ENCODE results near the gene CCNL2.

CCNL2 gene

DNA sequence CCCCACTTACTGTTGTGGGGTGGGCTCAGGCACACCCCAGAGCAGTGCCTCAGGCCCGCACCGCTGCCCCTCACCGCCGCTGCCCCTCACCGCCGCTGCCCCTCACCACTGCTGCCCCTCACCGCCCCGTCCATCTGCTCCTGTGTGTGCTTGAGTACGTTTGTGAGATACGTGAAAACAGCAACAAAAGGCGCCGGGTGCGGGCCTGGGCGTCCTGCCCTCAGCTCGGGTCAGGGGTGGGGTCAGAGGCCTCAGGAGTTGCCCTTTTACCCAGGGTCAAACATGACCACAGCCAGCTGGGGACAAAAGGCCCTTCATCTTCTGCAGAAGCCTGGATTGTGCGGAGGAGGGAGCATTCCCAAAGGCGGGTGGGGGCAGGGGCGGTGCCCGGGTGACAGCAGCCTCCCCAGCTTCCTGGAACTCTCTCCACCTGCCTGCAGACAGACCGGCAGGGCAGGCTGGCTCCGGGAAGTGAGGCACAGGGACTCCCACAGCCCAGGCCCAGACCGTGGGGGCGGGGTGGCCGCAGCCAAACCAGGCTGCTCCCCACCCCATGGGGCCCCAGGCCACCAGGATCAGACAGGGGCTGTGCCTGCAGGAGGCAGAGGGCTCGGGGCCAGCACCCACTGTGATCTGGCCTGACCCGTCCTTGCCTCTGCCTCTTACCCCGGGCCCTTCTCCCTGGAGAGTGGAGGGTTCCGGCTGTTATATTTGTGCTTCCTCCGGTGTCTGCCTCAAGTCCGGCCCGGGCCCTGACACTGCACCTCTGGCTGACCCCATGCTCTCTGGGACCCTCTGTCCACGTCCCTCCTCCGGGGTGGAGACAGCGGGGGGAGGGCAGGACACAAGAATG lies 34.0 kb upstream of the CCNL2 start:
- TF ChIP-seq, protein P1, sequence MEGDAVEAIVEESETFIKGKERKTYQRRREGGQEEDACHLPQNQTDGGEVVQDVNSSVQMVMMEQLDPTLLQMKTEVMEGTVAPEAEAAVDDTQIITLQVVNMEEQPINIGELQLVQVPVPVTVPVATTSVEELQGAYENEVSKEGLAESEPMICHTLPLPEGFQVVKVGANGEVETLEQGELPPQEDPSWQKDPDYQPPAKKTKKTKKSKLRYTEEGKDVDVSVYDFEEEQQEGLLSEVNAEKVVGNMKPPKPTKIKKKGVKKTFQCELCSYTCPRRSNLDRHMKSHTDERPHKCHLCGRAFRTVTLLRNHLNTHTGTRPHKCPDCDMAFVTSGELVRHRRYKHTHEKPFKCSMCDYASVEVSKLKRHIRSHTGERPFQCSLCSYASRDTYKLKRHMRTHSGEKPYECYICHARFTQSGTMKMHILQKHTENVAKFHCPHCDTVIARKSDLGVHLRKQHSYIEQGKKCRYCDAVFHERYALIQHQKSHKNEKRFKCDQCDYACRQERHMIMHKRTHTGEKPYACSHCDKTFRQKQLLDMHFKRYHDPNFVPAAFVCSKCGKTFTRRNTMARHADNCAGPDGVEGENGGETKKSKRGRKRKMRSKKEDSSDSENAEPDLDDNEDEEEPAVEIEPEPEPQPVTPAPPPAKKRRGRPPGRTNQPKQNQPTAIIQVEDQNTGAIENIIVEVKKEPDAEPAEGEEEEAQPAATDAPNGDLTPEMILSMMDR (IDR thresholded peaks at IDR 0.05; ENCODE audit: low read depth, low read length, missing control alignments): no peak
- Histone ChIP-seq H3K27me3 (replicated peaks) (no peaks in the 10 kb centered on the region), H3K27ac (no peak overlapping the region), H3K36me3 (replicated peaks) (no peaks in the 10 kb centered on the region), H3K4me3 (ENCODE audit: low read depth, low read length) (no peak overlapping the region)
- in situ Hi-C loops (cut with HindIII; ENCODE audit: low pct_ligation_motif_present, low sequenced_read_pairs): no loop called here
- no peak for DNase-seq

DNA sequence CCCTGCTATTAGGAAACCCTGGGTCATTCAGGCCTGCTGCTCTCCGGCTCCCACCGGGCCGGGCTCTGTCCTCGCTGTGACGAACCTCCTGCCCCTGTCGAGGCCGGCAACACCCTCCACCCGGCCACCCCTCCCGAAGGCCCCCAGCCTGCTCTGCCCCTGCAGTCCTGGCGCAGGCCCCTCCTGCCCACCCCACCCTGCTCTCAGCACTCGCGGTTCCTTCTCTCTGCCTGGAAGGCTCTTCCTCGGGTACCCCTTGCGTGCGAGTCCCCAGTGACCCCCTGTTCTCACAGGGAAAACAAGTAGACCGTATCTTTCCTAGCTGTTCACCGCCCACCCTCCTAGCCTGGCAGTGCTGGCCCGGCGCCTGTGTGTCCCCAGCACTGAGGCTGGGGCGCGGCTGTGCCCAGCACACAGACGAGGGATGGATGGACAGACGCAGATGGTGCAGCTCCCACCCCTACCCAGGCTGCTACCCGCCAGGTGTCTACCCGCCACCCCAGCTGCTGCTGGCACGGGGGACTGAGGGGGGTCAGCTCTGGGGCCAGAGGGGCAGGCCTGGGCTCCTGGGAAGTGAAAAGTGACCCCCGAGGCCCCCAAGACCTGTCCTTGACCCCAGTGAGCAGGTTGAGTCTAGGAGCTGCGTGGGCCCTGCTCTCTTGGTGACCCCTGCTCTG lies 33.3 kb upstream of the CCNL2 start:
- Histone ChIP-seq H3K4me3 (ENCODE audit: low read depth, low read length) (no peak overlapping the region), H3K36me3 (replicated peaks) (no peaks in the 10 kb centered on the region), H3K27me3 (replicated peaks) (no peaks in the 10 kb centered on the region), H3K27ac (no peak overlapping the region)
- no peak for DNase-seq
- in situ Hi-C loops (cut with HindIII; ENCODE audit: low pct_ligation_motif_present, low sequenced_read_pairs): no loop called here
- TF ChIP-seq, protein P1 (IDR thresholded peaks at IDR 0.05; ENCODE audit: low read depth, low read length, missing control alignments): no peak

DNA sequence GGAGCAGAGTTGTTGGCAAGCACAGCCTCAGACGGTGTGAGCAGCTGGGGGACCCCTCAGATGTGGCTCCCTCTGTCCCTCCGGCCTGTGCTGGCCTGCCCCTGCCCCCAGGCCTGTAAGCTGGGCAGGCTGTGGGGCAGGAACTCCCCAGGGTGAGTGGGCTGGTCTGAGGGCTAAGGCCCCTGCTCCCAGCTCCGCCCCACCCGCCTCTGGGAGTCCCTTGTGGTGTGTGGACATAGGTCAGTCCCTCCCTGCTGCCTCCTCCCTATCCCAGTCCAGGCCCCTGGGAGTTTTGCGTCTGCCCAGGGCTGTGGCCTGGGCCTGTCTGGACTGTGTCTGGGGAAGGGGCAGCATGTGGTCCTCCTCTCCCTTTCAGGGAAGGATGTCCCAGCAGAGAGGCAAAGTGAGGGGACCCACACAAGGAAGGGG lies 32.7 kb upstream of the CCNL2 start:
- in situ Hi-C loops (cut with HindIII; ENCODE audit: low pct_ligation_motif_present, low sequenced_read_pairs): no loop called here
- Histone ChIP-seq H3K27me3 (replicated peaks) (no peaks in the 10 kb centered on the region), H3K4me3 (ENCODE audit: low read depth, low read length) (no peak overlapping the region), H3K27ac (no peak overlapping the region), H3K36me3 (replicated peaks) (no peaks in the 10 kb centered on the region)
- TF ChIP-seq, protein P1 (IDR thresholded peaks at IDR 0.05; ENCODE audit: low read depth, low read length, missing control alignments): no peak
- DNase-seq: no peak

DNA sequence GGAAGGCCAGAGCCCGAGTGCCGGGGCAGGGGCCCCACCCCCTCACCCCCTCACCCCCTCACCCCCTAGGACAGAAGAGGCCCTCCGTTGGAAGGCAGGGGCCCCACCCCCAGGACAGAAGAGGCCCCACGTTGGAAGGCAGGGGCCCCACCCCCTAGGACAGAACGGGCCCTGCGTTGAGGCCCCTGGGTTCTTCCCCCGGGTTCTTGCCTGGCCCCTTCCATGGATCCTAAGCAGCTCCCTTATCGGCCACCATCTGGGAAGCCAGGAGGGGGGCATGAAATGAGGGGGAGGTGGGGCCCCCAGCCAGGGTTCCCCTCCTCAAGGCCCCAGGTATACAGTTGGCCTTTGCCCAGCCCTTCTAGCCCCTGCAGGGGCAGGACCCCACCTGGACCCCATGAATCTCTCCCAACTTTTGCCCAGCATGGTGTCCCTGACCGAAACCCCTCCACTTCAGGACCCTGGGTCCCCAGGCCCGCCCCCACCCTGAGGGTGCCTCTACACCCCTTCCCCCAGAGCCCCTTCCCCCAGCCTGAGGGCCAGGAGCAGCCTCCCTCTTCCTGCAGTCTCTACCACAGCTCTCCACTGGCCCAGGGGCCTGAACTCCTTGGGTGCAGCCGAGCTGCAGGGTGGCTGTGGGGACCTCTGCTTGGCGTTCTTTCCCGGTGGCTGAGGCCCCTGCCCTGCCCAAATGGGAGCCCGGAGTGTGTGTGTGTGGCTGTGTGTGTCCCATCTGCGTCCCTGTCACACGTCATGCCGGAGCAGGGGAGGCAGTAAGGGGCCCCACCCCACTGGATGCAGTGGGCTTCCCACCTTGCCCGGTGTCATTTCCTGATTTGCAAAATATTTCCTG lies 32.1 kb upstream of the CCNL2 start:
- H3K27ac ChIP-seq: no peak overlapping the region
- DNase-seq: no peak
- H3K27me3 ChIP-seq (replicated peaks): no peaks in the 10 kb centered on the region
- in situ Hi-C loops (cut with HindIII; ENCODE audit: low pct_ligation_motif_present, low sequenced_read_pairs): no loop called here
- TF ChIP-seq, protein P1 (IDR thresholded peaks at IDR 0.05; ENCODE audit: low read depth, low read length, missing control alignments): no peak
- no peaks in the 10 kb centered on the region for H3K36me3 ChIP-seq (replicated peaks)
- no peak overlapping the region for H3K4me3 ChIP-seq (ENCODE audit: low read depth, low read length)

DNA sequence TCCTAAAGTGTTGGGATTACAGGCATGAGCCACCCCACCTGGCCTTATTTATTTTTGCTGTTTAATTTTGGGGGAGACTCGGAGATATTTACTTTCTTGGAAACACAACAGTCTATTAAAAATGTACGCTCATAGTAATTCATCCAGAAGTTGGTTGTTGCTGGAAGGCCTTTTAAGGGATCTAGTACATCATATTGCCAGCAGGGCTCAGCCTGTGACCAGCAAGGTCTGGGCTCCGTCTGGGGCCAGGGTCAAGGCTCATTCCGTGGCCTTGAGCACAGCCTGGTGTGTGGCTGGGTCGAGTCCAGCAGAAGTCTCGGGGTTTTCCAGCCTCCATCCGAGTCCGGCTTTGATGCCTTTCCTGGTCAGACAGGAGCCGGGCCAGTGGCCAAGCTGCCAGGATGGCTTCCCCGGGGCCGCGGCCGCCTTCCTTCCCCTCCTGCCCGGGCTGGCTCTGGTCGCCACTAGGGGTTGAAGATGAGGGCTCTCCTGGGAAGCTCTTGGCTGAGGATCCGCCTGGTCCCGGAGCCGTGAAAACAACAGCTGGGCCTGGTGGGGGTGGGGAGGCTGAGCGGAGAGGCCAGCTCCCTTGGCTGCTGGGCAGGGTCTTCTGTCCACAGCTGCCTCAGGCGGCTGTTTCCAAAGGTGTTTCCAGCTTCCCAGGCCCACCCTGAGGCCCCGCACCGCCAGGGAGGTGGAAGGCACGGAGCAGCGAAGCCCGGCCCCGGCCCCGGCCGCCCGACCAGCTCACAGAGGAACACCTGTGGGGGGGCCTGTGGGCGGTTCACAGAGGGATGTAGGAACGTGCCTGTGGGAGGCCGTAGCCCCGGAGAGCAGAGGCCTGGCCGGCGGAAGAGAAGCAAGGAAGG lies 31.2 kb upstream of the CCNL2 start:
- TF ChIP-seq, protein P1 (IDR thresholded peaks at IDR 0.05; ENCODE audit: low read depth, low read length, missing control alignments): peak; percentile 50
- no peaks in the 10 kb centered on the region for H3K27me3 ChIP-seq (replicated peaks)

More for the DNA sequence above, 31.2 kb upstream of the CCNL2 start:
- in situ Hi-C loops (cut with HindIII; ENCODE audit: low pct_ligation_motif_present, low sequenced_read_pairs): no loop called here
- H3K36me3 ChIP-seq (replicated peaks): no peaks in the 10 kb centered on the region
- no peak overlapping the region for H3K4me3 ChIP-seq (ENCODE audit: low read depth, low read length)
- no peak overlapping the region for H3K27ac ChIP-seq
- DNase-seq: no peak

Measured in brain microvascular endothelial cell (primary cell).